Right lobe of liver (tissue), 6 donors: Measurements from ENCODE around the gene PDE12. TPM values are rescaled to one million over a fixed set of nuclear protein-coding genes. Genes with fewer than 3 reads are reported as not detected.
A peak's percentile ranks its signal among the peaks of the same experiment; 100 is the strongest.

Experiments
- ATAC-seq, 4 donors: fragments of 200-7000 bp; cut with Tn5 transposase; one replicate each; pipeline ENCODE4 v1.9.1; 2020; ENCODE audit warnings: mild to moderate bottlenecking in 4 of 4, moderate library complexity in 4 of 4
- DNase-seq, 3 donors: peaks; one replicate each; pipeline ENCODE4 v3.0.0-alpha.2; 2020
- H3K27ac ChIP-seq, 3 donors: fragments of 200-600 bp; one replicate each; pipeline ENCODE4 v1.8.0; 2022
- H3K27me3 ChIP-seq, 2 donors: fragments of 200-600 bp; one replicate each; pipeline ENCODE4 v1.8.0; 2022
- H3K36me3 ChIP-seq, 4 donors: fragments of 200-600 bp; sonication (generic) in 1 of 4; one replicate each; pipeline versions ENCODE4 v1.5.1 to v1.8.0; 2017 to 2022; ENCODE audit warnings: control low read depth in 1 of 4
- H3K4me1 ChIP-seq, 4 donors: fragments of 200-600 bp; sonication (generic) in 1 of 4; one replicate each; pipeline versions ENCODE4 v1.5.1 to v1.8.0; 2017 to 2022; ENCODE audit warnings: control low read depth in 1 of 4
- H3K4me3 ChIP-seq, 3 donors: fragments of 200-600 bp; one replicate each; pipeline ENCODE4 v1.8.0; 2022
- H3K9me3 ChIP-seq, 4 donors: fragments of 200-600 bp; sonication (generic) in 1 of 4; one replicate each; pipeline versions ENCODE4 v1.5.1 to v1.8.0; 2017 to 2022; ENCODE audit warnings: control low read depth in 1 of 4
- POLR2A ChIP-seq: fragments of 450-650 bp; IDR thresholded peaks from one replicate; pipeline ENCODE4 v1.6.1; 2017; ENCODE audit warnings: antibody characterized with exemption, mild to moderate bottlenecking
- WGBS: methylation state at CpG from one replicate; pipeline ENCODE4 v1.1.6; 2018; ENCODE audit warnings: low coverage, low lambda C conversion rate; ENCODE audit not compliant: insufficient coverage; ENCODE audit errors: missing lambda C conversion rate; 5-methylcytosine and 5-hydroxymethylcytosine counted together
- intact Hi-C, 2 donors: fragments of 100-400 bp; cut with DNase I; formaldehyde crosslinking; loops; one replicate each; pipeline versions ENCODE4 v1.11.2 to v1.14.1; 2022
- total RNA-seq, 6 experiments: library from RNA; depleted of rRNA in 2 of 6; stranded (reverse); fragments of >200 nt in 2 of 6; fragmentation: NEBNext Ultra II Directional in 3 of 6; extraction: Animal tissue kit (Norgen Biotek cat#: 25700) in 3 of 6; gene quantifications; one replicate each; pipeline versions ENCODE4 v1.1.0 to v1.2.4, GENCODE V29; 2016 to 2023
- TF ChIP-seq, protein P1 (sequence below), 4 donors: fragments of 200-600 bp in 3 of 4; fragments of 450-650 bp in 1 of 4; IDR thresholded peaks; one replicate each; pipeline versions ENCODE4 v1.5.1 to v1.8.0; 2016 to 2022; ENCODE audit warnings: antibody characterized with exemption in 4 of 4, mild to moderate bottlenecking in 2 of 4
- donor health status: DM: no; HTN: yes; CAD: no.
- donor health status: DM: no; HTN: no; CAD: no.
- donor health status: DM: no; HTN: no; CAD: no.
- donor health status: DM: no; HTN: yes; CAD: no.
- donor health status: DM: no; HTN: yes; CAD: no.

The PDE12 gene
- total RNA-seq, 6 experiments from 2014 or later = 12.1 to 20.7 (median 14.9) TPM

DNA sequence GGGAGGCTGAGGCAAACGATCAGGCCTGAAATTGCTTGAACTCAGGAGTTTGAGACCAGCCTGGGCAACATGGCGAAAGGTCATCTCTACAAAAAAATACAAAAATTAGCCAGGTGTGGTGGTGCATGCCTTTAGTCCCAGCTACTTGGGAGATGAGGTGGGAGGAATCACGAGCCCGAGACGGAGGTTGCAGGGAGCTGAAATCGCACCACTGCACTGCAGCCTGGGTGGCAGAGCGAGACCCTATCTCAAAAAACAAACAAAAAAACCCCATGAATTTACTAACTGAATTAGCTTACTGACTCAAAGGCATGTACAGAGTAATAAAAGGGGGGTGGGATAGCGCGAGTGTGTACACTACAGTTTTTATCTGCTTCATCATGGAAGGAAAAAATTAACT, 21.7 kb downstream of the PDE12 start:
- peaks cover 6 to 70% (median 29%) of the 10 kb centered on the region in 4 donors for H3K36me3 ChIP-seq
- intact Hi-C loops = no loop called here
- ATAC-seq (no peak), DNase-seq (no peak)
- no peak overlapping the region for H3K27ac ChIP-seq
- no peak for TF ChIP-seq POLR2A
- H3K9me3 ChIP-seq = no peaks in the 10 kb centered on the region
- no peaks in the 10 kb centered on the region for H3K4me1 ChIP-seq
- H3K4me3 ChIP-seq = no peak overlapping the region
- 92% methylated on average over 8 of the region's 9 CpGs for WGBS
- no peaks in the 10 kb centered on the region for H3K27me3 ChIP-seq

DNA sequence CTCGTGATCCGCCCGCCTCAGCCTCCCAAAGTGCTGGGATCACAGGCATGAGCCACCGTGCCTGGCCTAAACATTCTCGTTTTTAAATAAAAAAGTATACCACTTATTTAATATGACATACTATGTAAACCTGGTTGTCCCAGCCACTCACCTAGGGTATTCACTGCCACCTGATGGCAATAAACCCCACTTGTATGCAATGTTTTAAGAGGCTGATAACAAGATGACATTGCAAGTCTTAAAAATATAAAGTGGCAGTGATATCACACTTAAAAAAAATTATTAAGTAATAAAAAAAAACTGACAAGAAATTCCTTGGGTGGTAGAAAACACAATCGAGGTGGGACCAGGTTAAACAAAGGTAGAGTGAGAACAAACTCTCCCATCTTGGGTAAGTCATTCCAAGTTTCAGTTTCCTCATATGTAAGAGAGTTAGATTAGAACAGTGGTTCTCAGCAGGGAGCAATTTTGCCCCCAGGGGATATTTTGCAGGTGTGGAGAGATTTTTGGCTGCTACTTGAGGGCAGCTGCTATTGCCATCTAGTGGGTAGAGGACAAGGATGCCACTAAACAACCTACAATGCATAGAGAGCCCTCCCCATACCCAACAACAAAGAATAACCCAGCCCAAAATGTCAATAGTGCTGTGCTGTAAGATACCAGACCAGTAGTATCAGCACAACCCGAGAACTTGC, 26.5 kb downstream of the PDE12 start:
- 87% methylated on average over 7 of the region's 7 CpGs for WGBS
- ATAC-seq = peak in 2 of 4 donors; percentile 22 to 24
- no peak for TF ChIP-seq POLR2A
- TF ChIP-seq, protein P1, sequence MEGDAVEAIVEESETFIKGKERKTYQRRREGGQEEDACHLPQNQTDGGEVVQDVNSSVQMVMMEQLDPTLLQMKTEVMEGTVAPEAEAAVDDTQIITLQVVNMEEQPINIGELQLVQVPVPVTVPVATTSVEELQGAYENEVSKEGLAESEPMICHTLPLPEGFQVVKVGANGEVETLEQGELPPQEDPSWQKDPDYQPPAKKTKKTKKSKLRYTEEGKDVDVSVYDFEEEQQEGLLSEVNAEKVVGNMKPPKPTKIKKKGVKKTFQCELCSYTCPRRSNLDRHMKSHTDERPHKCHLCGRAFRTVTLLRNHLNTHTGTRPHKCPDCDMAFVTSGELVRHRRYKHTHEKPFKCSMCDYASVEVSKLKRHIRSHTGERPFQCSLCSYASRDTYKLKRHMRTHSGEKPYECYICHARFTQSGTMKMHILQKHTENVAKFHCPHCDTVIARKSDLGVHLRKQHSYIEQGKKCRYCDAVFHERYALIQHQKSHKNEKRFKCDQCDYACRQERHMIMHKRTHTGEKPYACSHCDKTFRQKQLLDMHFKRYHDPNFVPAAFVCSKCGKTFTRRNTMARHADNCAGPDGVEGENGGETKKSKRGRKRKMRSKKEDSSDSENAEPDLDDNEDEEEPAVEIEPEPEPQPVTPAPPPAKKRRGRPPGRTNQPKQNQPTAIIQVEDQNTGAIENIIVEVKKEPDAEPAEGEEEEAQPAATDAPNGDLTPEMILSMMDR (IDR thresholded peaks at IDR 0.05) = peak in 1 of 4 donors; percentile 16
- Histone ChIP-seq H3K27me3 (no peaks in the 10 kb centered on the region), H3K9me3 (no peaks in the 10 kb centered on the region), H3K27ac (no peak overlapping the region), H3K36me3 (peaks cover 0 to 36% (median 13%) of the 10 kb centered on the region in 4 donors), H3K4me1 (peaks cover 0 to 16% (median under 1%) of the 10 kb centered on the region in 4 donors), H3K4me3 (no peak overlapping the region)
- intact Hi-C loops = no loop called here
- no peak for DNase-seq

DNA sequence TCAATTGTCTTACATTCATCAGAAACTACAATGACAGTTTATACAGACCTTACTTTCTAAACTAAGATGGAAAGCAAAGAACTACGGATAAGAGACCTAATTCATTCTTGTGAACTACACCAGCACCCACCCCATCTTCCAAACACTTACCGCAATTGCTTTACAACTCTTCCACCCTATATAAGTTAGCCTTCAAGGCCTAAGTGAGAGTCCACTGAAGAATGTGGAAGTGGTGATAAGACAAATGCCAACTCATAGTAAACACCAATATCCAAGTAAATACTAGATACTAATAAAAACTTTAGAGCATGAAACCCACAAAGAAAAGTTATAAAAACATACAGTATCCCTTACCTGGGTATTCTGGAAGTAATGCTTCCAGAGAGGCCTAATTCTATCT, 27.5 kb downstream of the PDE12 start:
- intact Hi-C loops = no loop called here
- H3K27ac ChIP-seq = no peak overlapping the region
- ATAC-seq = no peak
- H3K27me3 ChIP-seq = no peaks in the 10 kb centered on the region
- H3K4me1 ChIP-seq = peaks cover 0 to 16% (median under 1%) of the 10 kb centered on the region in 4 donors
- DNase-seq = no peak
- no peak overlapping the region for H3K4me3 ChIP-seq
- TF ChIP-seq, protein P1 (IDR thresholded peaks at IDR 0.05) = no peak
- no peak for TF ChIP-seq POLR2A
- H3K9me3 ChIP-seq = no peaks in the 10 kb centered on the region
- 87% methylated on average over 2 of the region's 2 CpGs for WGBS
- peaks cover 0 to 27% (median 9%) of the 10 kb centered on the region in 4 donors for H3K36me3 ChIP-seq

DNA sequence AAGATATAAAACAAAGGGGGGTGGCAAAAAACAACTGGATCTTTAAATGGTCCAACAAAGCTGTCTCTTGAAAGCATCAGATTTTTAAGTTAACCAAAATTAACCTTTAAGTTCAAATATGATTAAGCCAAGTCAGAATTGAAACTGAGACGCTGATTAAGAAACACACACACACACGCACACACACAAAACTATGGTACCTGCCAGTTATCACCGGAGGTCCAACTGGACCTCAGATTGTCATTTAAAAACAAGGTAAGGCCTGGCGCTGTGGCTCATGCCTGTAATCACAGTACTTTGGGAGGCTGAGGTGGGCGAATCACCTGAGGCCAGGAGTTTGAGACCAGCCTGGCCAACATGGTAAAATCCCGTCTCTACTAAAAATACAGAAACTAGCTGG, 30.7 kb downstream of the PDE12 start:
- Histone ChIP-seq H3K9me3 (no peaks in the 10 kb centered on the region), H3K4me1 (peaks cover 0 to 16% (median under 1%) of the 10 kb centered on the region in 4 donors), H3K27ac (no peak overlapping the region), H3K4me3 (no peak overlapping the region), H3K27me3 (no peaks in the 10 kb centered on the region), H3K36me3 (peaks cover 0 to 13% (median under 1%) of the 10 kb centered on the region in 4 donors)
- DNase-seq = no peak
- ATAC-seq = no peak
- no peak for TF ChIP-seq POLR2A
- TF ChIP-seq, protein P1 (IDR thresholded peaks at IDR 0.05) = no peak
- WGBS = 59% methylated on average over 4 of the region's 6 CpGs
- intact Hi-C loops = no loop called here

DNA sequence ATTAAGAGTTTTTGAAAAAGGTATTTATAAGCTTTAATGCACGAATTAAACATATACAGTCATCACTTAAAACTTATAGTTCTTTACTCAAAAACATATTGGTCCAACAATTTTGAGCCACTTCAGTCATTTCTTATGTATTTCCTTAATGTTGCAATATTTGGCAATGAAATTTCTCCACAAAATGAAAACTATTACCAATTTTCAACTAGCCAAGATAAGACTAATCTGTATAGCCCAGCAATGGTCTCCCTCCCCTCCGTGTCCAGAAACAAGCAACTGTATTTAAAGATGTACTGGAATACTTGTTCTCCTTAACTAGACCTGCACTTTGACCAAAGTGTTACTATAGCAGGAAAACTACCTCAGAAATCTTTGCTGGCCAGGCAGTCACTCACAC, 31.8 kb downstream of the PDE12 start:
- peaks cover 0 to 24% (median 5%) of the 10 kb centered on the region in 4 donors for H3K4me1 ChIP-seq
- peaks cover 0 to 10% (median 0%) of the 10 kb centered on the region in 4 donors for H3K36me3 ChIP-seq
- ATAC-seq = peak in 1 of 4 donors; percentile 14
- TF ChIP-seq POLR2A = no peak
- TF ChIP-seq, protein P1 (IDR thresholded peaks at IDR 0.05) = no peak
- H3K4me3 ChIP-seq = no peak overlapping the region
- H3K27ac ChIP-seq = no peak overlapping the region
- no peaks in the 10 kb centered on the region for H3K9me3 ChIP-seq
- H3K27me3 ChIP-seq = no peaks in the 10 kb centered on the region
- WGBS = 74% methylated on average over 2 of the region's 2 CpGs
- no peak for DNase-seq
- intact Hi-C loops = no loop called here
